PC-9 (cell line): ENCODE results near the gene CLK4. TPM values are rescaled to one million over a fixed set of nuclear protein-coding genes. Genes with fewer than 3 reads are reported as not detected.

ENCODE experiments used
- BruUV-seq: library from RNA; stranded (reverse); fragments of 400-500 nt; replicated peaks from 2 replicates; lab custom pipeline; 2021; lab: Mats Ljungman, UMichigan
- CTCF ChIA-PET: fragments of 300-600 bp; sonication (Branson Sonifier 250); formaldehyde crosslinking; loops from one replicate; lab custom pipeline; 2022; ENCODE audit warnings: antibody characterized with exemption; lab: Charles Lee
- POLR2A ChIA-PET: fragments of 300-600 bp; sonication (Branson Sonifier 250); formaldehyde crosslinking; loops from one replicate; lab custom pipeline; 2022; ENCODE audit warnings: antibody characterized with exemption; ENCODE audit not compliant: unreplicated experiment; lab: Charles Lee
- DNase-seq, 2 experiments: peaks; one replicate each; pipeline versions ENCODE4 v3.0.0 to v3.0.0-alpha.2; 2015 to 2022; ENCODE audit warnings: mixed read lengths in 1 of 2
- H2AFZ ChIP-seq: fragments of 200-600 bp; sonication (generic); 2 replicates; pipeline ENCODE4 v1.8.1; 2017; ENCODE audit warnings: antibody characterized with exemption
- H3F3A ChIP-seq: fragments of 200-600 bp; sonication (generic); 2 replicates; pipeline ENCODE4 v1.8.1; 2017; ENCODE audit warnings: antibody characterized with exemption, mild to moderate bottlenecking, low read depth; ENCODE audit not compliant: insufficient read depth
- H3K27ac ChIP-seq: fragments of 200-600 bp; sonication (generic); 2 replicates; pipeline ENCODE4 v1.6.1; 2016; ENCODE audit warnings: mixed run types
- H3K27me3 ChIP-seq: fragments of 200-600 bp; sonication (generic); 2 replicates; pipeline ENCODE4 v1.6.1; 2016; ENCODE audit warnings: low read depth, mixed run types; ENCODE audit not compliant: insufficient read depth
- H3K36me3 ChIP-seq: fragments of 200-600 bp; sonication (generic); 2 replicates; pipeline ENCODE4 v1.6.1; 2016; ENCODE audit warnings: low read depth, mixed run types
- H3K4me1 ChIP-seq: fragments of 200-600 bp; sonication (generic); replicated peaks from 2 replicates; pipeline ENCODE4 v1.6.1; 2016; ENCODE audit warnings: mixed run types; ENCODE audit not compliant: insufficient read depth
- H3K4me2 ChIP-seq: fragments of 200-600 bp; sonication (generic); 2 replicates; pipeline ENCODE4 v1.6.1; 2017; ENCODE audit warnings: mixed run types
- H3K4me3 ChIP-seq: fragments of 200-600 bp; sonication (generic); 2 replicates; pipeline ENCODE4 v1.6.1; 2016; ENCODE audit warnings: mixed run types
- H3K79me2 ChIP-seq: fragments of 200-600 bp; sonication (generic); 2 replicates; pipeline ENCODE4 v1.6.1; 2017; ENCODE audit warnings: low read depth, mixed run types
- H3K9me2 ChIP-seq: fragments of 200-600 bp; sonication (generic); 2 replicates; pipeline ENCODE4 v1.8.1; 2017; ENCODE audit warnings: mild to moderate bottlenecking; ENCODE audit not compliant: insufficient read depth
- H3K9me3 ChIP-seq: fragments of 200-600 bp; sonication (generic); 2 replicates; pipeline ENCODE4 v1.8.1; 2016; ENCODE audit warnings: low read depth; ENCODE audit not compliant: insufficient read depth
- H4K20me1 ChIP-seq: fragments of 200-600 bp; sonication (generic); 2 replicates; pipeline ENCODE4 v1.8.1; 2017; ENCODE audit not compliant: insufficient read depth
- CTCF ChIP-seq: fragments of 200-600 bp; sonication (generic); conservative IDR thresholded peaks from 2 replicates; pipeline ENCODE4 v1.6.1; 2017; ENCODE audit warnings: mixed run types, antibody characterized with exemption, mild to moderate bottlenecking, moderate library complexity
- EZH2 ChIP-seq: fragments of 200-600 bp; sonication (generic); IDR thresholded peaks from 2 replicates; pipeline ENCODE4 v1.8.0; 2017; ENCODE audit warnings: antibody characterized with exemption, low read depth
- intact Hi-C: fragments of 100-400 bp; cut with micrococcal nuclease; formaldehyde crosslinking; loops from one replicate; pipeline ENCODE4 v1.10.0; 2022; ENCODE audit not compliant: unreplicated experiment
- total RNA-seq: library from RNA; stranded (reverse); gene quantifications from 2 replicates; pipeline ENCODE4 v1.2.3, GENCODE V29; 2021

The CLK4 gene
- total RNA-seq, 1 experiment from 2014 or later = 29.7 TPM

GRCh38 chr5:178673801-178674295 lies 47.0 kb upstream of the CLK4 start:
- ChIA-PET POLR2A (interaction anchor here (0.6 kb wide), 2 partner anchors 163 to 1659 kb away, joined by 3 to 7 read pairs; no protein-coding TSS in a partner anchor), CTCF (no interaction called here)
- Histone ChIP-seq H3K27ac (no peak overlapping the region), H3K9me3 (no peaks in the 10 kb centered on the region), H3K4me1 (peaks cover 1% of the 10 kb centered on the region; the same call in 1 of the 2 replicates), H3K4me2 (no peak overlapping the region), H3K4me3 (no peak overlapping the region), H3K79me2 (no peaks in the 10 kb centered on the region), H3F3A (no peaks in the 10 kb centered on the region), H2AFZ (no peak overlapping the region), H3K9me2 (no peaks in the 10 kb centered on the region), H3K27me3 (peaks cover 25% of the 10 kb centered on the region), H4K20me1 (no peaks in the 10 kb centered on the region), H3K36me3 (no peaks in the 10 kb centered on the region)
- intact Hi-C loops = loop anchor here (2.0 kb wide), 1 partner anchor 47 kb away; the partner anchor contains the start of gene CLK4
- DNase-seq = no peak
- TF ChIP-seq EZH2 (no peak), CTCF (no peak)
- no TSS peak for BruUV-seq

GRCh38 chr5:178672630-178673029 lies 45.8 kb upstream of the CLK4 start:
- peaks cover 7% of the 10 kb centered on the region; the same call in 1 of the 2 replicates for H3K4me1 ChIP-seq
- H4K20me1 ChIP-seq = no peaks in the 10 kb centered on the region
- no peak overlapping the region for H3K4me3 ChIP-seq
- ChIA-PET CTCF (no interaction called here), POLR2A (interaction anchor here (0.5 kb wide), 1 partner anchor 1984 kb away, joined by 9 read pairs; no protein-coding TSS in a partner anchor)
- H2AFZ ChIP-seq = no peak overlapping the region
- no peaks in the 10 kb centered on the region for H3K79me2 ChIP-seq
- no peaks in the 10 kb centered on the region for H3K9me2 ChIP-seq
- no peaks in the 10 kb centered on the region for H3K9me3 ChIP-seq
- H3K27me3 ChIP-seq = peaks cover 21% of the 10 kb centered on the region
- TF ChIP-seq EZH2 = no peak
- TF ChIP-seq CTCF = no peak
- no peak overlapping the region for H3K27ac ChIP-seq
- DNase-seq = no peak
- BruUV-seq = no TSS peak
- no peak overlapping the region for H3K4me2 ChIP-seq
- no peaks in the 10 kb centered on the region for H3F3A ChIP-seq
- no peaks in the 10 kb centered on the region for H3K36me3 ChIP-seq
- intact Hi-C loops = no loop called here

- H3K4me1 ChIP-seq = peaks cover 7% of the 10 kb centered on the region; the same call in 1 of the 2 replicates
- H3K27me3 ChIP-seq = peaks cover 22% of the 10 kb centered on the region; the same call in 1 of the 2 replicates
- no peak overlapping the region for H2AFZ ChIP-seq
- no peak overlapping the region for H3K27ac ChIP-seq
- no peaks in the 10 kb centered on the region for H3F3A ChIP-seq
- no peaks in the 10 kb centered on the region for H4K20me1 ChIP-seq
- TF ChIP-seq EZH2 = no peak
- TF ChIP-seq CTCF = no peak
- no peak for DNase-seq
- H3K36me3 ChIP-seq = no peaks in the 10 kb centered on the region
- no peak overlapping the region for H3K4me3 ChIP-seq
- ChIA-PET CTCF (no interaction called here), POLR2A (no interaction called here)
- BruUV-seq = no TSS peak
- intact Hi-C loops = no loop called here
- no peaks in the 10 kb centered on the region for H3K79me2 ChIP-seq
- H3K9me2 ChIP-seq = no peaks in the 10 kb centered on the region
- H3K9me3 ChIP-seq = no peaks in the 10 kb centered on the region
- H3K4me2 ChIP-seq = no peak overlapping the region
Measured at GRCh38 chr5:178671602-178672144, 44.8 kb upstream of the CLK4 start.
